HepG2 (cell line): Measurements from ENCODE around the gene RHOBTB3.

Source experiments
- CHD2 ChIP-seq: IDR thresholded peaks from 2 replicates; pipeline ENCODE4 v1.6.1; 2011; ENCODE audit warnings: low read depth, low read length, improper control_type of control experiment
- KDM1A ChIP-seq: IDR thresholded peaks from 2 replicates; pipeline ENCODE4 v1.6.1; 2016; ENCODE audit warnings: missing compliant biosample characterization
- SIN3A ChIP-seq: IDR thresholded peaks from 2 replicates; pipeline ENCODE4 v1.6.1; 2011; ENCODE audit warnings: low read depth, mild to moderate bottlenecking, control low read depth, low read length, borderline replicate concordance
- SRF ChIP-seq: IDR thresholded peaks from 2 replicates; pipeline ENCODE4 v1.6.1; 2011; ENCODE audit warnings: mild to moderate bottlenecking, low read depth, low read length, moderate library complexity

DNA sequence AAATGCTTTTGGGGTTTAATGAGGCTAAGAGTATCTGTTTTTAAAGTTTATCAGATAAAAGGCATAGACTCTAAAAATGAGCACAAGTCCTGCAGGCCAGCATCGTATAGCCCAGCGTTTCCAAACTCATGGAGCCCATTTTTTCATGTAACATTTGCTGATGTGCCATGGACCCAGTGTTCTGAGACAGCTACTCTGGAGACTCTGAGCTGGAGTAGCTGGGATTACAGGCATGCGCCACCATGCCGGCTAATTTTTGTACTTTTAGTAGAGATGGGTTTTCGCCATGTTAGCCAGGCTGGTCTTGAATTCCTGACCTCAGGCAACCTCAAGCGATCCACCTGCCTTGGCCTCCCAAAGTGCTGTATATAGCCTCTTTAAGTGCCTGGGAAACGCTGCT, 75.6 kb downstream of the RHOBTB3 start:
- TF ChIP-seq SRF (no peak), SIN3A (no peak), CHD2 (no peak), KDM1A (CRISPR knock-in tag) (no peak)
